ENCODE measurements around the gene TBC1D1. TPM values are rescaled to one million over a fixed set of nuclear protein-coding genes. Genes with fewer than 3 reads are reported as not detected.

TBC1D1 gene
- total RNA-seq, 1 donor = 59.9 TPM

DNA sequence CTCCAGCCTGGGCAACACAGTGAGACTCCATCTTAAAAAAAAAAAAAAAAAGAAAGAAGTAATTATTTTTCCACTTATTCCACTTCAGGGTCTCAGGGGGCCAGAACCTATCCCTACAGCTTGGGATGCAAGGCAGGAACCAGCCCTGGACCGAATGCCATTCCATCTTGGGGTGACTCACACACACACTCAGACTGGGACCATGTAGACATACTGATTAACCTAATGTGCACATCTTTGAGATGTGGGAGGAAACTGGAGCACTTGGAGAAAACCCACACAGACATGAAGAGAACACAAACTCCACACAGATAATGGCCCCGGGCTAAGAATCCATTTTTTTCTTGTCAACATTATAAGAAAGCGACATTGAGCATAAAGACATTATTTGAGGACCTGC is 201.8 kb downstream of the TBC1D1 start:
- DNase-seq (ENCODE audit: low read depth) = peak; percentile 44
- TF ChIP-seq, protein P1, sequence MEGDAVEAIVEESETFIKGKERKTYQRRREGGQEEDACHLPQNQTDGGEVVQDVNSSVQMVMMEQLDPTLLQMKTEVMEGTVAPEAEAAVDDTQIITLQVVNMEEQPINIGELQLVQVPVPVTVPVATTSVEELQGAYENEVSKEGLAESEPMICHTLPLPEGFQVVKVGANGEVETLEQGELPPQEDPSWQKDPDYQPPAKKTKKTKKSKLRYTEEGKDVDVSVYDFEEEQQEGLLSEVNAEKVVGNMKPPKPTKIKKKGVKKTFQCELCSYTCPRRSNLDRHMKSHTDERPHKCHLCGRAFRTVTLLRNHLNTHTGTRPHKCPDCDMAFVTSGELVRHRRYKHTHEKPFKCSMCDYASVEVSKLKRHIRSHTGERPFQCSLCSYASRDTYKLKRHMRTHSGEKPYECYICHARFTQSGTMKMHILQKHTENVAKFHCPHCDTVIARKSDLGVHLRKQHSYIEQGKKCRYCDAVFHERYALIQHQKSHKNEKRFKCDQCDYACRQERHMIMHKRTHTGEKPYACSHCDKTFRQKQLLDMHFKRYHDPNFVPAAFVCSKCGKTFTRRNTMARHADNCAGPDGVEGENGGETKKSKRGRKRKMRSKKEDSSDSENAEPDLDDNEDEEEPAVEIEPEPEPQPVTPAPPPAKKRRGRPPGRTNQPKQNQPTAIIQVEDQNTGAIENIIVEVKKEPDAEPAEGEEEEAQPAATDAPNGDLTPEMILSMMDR (IDR thresholded peaks at IDR 0.05; ENCODE audit: insufficient read depth, low read length) = no peak
- H3K4me3 ChIP-seq (ENCODE audit: low read depth, low read length) = no peak overlapping the region

DNA sequence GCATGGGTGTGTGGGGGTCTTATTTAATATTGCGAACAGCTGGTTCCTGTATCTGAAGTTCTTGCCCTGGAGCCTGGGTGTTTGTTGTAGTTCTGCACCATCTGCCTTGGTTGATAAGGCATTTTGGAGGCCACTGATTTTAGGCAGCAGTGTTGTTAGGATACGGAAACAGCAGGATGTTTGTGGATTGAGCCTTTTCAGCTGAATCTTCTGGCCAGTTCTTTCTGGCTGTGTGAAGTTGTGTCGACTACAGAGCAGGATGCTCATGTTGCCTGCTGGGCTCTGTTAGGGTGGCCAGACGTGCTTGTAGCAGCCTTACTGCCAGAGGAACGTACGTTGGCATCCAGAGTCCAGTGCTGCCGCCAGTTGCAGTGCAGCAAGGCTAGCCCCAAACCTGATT is 203.5 kb downstream of the TBC1D1 start:
- no peak for DNase-seq (ENCODE audit: low read depth)
- H3K4me3 ChIP-seq (ENCODE audit: low read depth, low read length) = no peak overlapping the region
- TF ChIP-seq, protein P1 (IDR thresholded peaks at IDR 0.05; ENCODE audit: insufficient read depth, low read length) = no peak

DNA sequence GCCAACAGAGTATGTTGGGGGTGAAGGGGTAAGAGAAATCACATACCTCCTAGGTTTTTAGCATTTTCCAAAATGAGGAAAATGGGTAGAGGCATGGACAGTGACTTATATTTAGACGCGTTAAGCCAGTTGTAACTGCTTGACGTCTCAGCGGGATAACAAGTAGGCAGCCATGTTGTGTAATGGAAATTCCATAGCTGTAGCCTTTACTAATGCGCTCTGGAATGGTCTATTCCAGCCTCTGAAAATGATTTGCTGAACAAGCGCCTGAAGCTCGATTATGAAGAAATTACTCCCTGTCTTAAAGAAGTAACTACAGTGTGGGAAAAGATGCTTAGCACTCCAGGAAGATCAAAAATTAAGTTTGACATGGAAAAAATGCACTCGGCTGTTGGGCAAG is 204.8 kb downstream of the TBC1D1 start:
- no peak for DNase-seq (ENCODE audit: low read depth)
- TF ChIP-seq, protein P1 (IDR thresholded peaks at IDR 0.05; ENCODE audit: insufficient read depth, low read length) = no peak
- H3K4me3 ChIP-seq (ENCODE audit: low read depth, low read length) = no peak overlapping the region

DNA sequence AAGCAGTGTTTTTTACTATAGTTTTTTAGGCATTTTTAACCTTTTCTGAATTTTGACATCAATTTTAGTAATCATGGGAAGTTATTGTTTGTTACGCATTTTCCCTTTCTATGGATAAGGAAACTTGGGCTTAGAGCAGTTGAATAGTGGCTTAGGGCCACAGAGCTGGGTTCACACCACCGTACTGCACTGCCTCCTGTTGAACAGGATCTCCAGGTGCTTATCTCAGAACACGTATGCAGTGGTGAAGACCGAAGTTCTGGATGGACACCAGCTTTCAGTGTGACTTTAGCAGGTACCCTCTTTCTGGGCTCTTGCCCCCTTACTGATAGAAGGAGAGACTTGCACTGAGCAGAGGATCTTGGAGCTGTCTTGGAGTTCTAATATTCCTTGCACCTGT is 206.9 kb downstream of the TBC1D1 start:
- TF ChIP-seq, protein P1 (IDR thresholded peaks at IDR 0.05; ENCODE audit: insufficient read depth, low read length) = no peak
- DNase-seq (ENCODE audit: low read depth) = no peak
- no peak overlapping the region for H3K4me3 ChIP-seq (ENCODE audit: low read depth, low read length)

DNA sequence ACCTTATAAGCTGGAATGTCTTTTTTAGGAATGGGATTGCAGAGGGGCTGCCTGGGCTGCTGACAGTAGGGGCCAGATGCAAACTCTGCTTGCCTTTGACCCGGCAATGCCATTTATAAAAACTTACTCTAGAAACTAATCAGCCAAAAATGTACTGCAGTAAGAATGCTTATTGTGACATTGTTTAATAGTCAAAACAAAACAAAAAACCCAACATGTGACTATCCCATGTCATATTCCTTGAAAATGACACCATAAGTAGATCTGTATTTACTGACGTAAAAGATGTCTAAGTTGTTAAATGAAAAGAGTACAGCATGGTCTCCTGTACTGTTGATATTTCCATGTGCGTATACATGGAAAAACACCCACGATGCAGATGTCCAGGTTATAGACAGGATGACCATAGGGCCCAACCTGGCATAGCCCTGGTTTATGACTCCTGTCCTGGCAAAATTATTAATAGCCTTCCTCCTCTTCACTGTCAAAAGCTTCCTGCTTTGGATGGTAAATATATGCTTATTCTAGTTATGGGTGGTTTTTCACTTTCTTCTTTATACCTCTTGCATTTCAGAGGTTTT is 208.2 kb downstream of the TBC1D1 start:
- TF ChIP-seq, protein P1 (IDR thresholded peaks at IDR 0.05; ENCODE audit: insufficient read depth, low read length) = no peak
- DNase-seq (ENCODE audit: low read depth) = peak; percentile 34
- H3K4me3 ChIP-seq (ENCODE audit: low read depth, low read length) = no peak overlapping the region

DNA sequence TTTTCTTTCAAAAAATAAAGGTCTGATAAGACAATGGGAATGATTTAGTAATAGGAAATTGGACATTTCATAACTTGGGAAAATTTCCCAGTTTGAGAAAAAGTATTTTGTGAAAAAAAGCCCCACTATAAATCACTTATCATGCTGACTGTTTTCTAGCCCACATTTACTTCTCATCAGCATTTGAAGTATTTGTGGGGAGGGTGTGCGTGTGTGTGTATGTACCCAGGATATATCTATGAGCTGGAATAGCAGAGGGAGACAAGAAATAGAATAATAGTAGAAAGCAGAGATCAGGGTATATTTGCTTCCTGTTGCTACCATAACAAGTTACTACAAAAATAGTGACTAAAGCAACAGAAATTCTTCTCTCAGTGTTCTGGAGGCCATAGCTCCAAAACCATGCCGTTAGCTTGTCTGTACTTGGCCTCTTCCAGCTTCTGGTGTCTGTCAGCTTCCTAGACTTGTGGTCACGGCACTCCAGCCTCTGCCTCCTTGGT is 209.1 kb downstream of the TBC1D1 start:
- peak; percentile 99 for DNase-seq (ENCODE audit: low read depth)
- TF ChIP-seq, protein P1 (IDR thresholded peaks at IDR 0.05; ENCODE audit: insufficient read depth, low read length) = no peak
- H3K4me3 ChIP-seq (ENCODE audit: low read depth, low read length) = no peak overlapping the region

Measured in fibroblast of the aortic adventitia (primary cell).